ENCODE data around the gene PRKCE. TPM values are rescaled to one million over a fixed set of nuclear protein-coding genes. Genes with fewer than 3 reads are reported as not detected.

Gene PRKCE
- total RNA-seq, 1 experiment from 2014 or later, result 1.3 TPM

DNA sequence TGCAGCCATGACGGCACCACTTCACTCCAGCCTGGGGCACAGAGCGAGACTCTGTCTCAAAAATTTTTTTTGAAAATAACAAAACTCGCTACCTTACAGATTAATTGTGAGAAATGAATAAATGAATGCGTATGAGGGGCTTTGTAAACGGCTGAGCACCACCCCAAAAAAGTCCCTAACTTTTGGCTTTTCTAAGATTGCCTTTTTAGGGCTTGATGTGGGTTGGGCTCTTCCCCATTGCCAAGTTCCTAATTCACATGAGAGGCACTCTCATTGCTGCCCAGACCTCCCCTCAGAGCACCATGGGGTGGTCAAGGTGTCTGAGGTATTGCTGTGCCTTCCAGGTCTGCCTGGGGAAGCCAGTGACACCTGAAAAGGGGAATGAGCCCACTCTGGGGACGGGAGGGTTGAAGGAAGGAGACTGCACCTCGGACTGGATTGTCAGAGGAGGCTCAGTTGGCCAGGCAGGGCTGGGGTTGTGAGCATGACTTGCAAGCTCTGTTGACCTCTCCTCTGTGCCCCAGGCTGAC is 186.4 kb downstream of the PRKCE start:
- no peaks in the 10 kb centered on the region for H3K79me2 ChIP-seq (ENCODE audit: insufficient read depth, low read length)
- H3K23ac ChIP-seq (ENCODE audit: insufficient read length, low read depth, low read length), result no peak overlapping the region
- no peak overlapping the region for H2BK120ac ChIP-seq (ENCODE audit: low read depth, low read length, poor library complexity, severe bottlenecking)
- H4K91ac ChIP-seq (ENCODE audit: insufficient read length, low read depth, low read length), result no peak overlapping the region
- WGBS (ENCODE audit: extremely low coverage, insufficient read length, low lambda C conversion rate), result no CpG with 5 or more reads among the region's 7 CpGs
- no peaks in the 10 kb centered on the region for H3K9me3 Mint-ChIP-seq
- no peaks in the 10 kb centered on the region for H3K79me1 ChIP-seq (ENCODE audit: insufficient read depth, low read depth, low read length, poor library complexity, severe bottlenecking)
- no peaks in the 10 kb centered on the region for H4K20me1 ChIP-seq (ENCODE audit: control insufficient read depth, insufficient read depth, insufficient read length)
- no peak overlapping the region for H3K4ac ChIP-seq (ENCODE audit: low read depth, low read length)
- H2AFZ ChIP-seq (ENCODE audit: low read length), result no peak overlapping the region
- no peak overlapping the region for H2BK15ac ChIP-seq (ENCODE audit: low read depth, low read length)
- H3K18ac ChIP-seq (ENCODE audit: insufficient read length, low read depth, low read length), result no peak overlapping the region
- H3K4me1 ChIP-seq (ENCODE audit: insufficient read depth, low read length), result no peaks in the 10 kb centered on the region
- no peaks in the 10 kb centered on the region for H3K36me3 Mint-ChIP-seq (ENCODE audit: insufficient read depth in 1 of 3, low read depth in 3 of 3)
- no peak overlapping the region for H3K9ac ChIP-seq (ENCODE audit: extremely low read depth, insufficient read length, low read length)
- no peak overlapping the region for H3K56ac ChIP-seq (ENCODE audit: insufficient read length, low read depth, low read length)
- H2BK5ac ChIP-seq (ENCODE audit: insufficient read length, low read length), result no peak overlapping the region
- no peak overlapping the region for H3K4me3 Mint-ChIP-seq
- H3K4me1 Mint-ChIP-seq, result peaks cover 16 to 30% of the 10 kb centered on the region in 2 experiments
- H4K8ac ChIP-seq (replicated peaks; ENCODE audit: insufficient read length, low read depth, low read length), result no peak overlapping the region
- no peak overlapping the region for H2BK20ac ChIP-seq (ENCODE audit: low read depth, low read length, poor library complexity, severe bottlenecking)
- H2BK12ac ChIP-seq (ENCODE audit: insufficient read length, low read depth, low read length), result no peak overlapping the region
- H3K27ac Mint-ChIP-seq, result peak overlapping the region in 1 of 3 experiments; percentile 25; a peak in 1 of 7 replicates
- no peaks in the 10 kb centered on the region for H3K27me3 ChIP-seq (ENCODE audit: insufficient read depth, low read length)
- no peak for DNase-seq
- no peak overlapping the region for H4K5ac ChIP-seq (ENCODE audit: insufficient read length, low read depth, low read length)
- no peak overlapping the region for H3T11ph ChIP-seq (ENCODE audit: low read length)
- H3K14ac ChIP-seq (ENCODE audit: insufficient read depth, low read length), result no peak overlapping the region; the same call in 1 of the 2 replicates
- H3K23me2 ChIP-seq (ENCODE audit: insufficient read length, low read depth, low read length, poor library complexity, severe bottlenecking), result no peaks in the 10 kb centered on the region
- TF ChIP-seq, protein P1, sequence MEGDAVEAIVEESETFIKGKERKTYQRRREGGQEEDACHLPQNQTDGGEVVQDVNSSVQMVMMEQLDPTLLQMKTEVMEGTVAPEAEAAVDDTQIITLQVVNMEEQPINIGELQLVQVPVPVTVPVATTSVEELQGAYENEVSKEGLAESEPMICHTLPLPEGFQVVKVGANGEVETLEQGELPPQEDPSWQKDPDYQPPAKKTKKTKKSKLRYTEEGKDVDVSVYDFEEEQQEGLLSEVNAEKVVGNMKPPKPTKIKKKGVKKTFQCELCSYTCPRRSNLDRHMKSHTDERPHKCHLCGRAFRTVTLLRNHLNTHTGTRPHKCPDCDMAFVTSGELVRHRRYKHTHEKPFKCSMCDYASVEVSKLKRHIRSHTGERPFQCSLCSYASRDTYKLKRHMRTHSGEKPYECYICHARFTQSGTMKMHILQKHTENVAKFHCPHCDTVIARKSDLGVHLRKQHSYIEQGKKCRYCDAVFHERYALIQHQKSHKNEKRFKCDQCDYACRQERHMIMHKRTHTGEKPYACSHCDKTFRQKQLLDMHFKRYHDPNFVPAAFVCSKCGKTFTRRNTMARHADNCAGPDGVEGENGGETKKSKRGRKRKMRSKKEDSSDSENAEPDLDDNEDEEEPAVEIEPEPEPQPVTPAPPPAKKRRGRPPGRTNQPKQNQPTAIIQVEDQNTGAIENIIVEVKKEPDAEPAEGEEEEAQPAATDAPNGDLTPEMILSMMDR (conservative IDR thresholded peaks at IDR 0.05), result no peak
- H3K4me2 ChIP-seq (ENCODE audit: insufficient read depth, insufficient read length, low read length), result no peak overlapping the region
- H3K27me3 Mint-ChIP-seq (ENCODE audit: low read depth), result peaks cover 4% of the 10 kb centered on the region
- H3K9me3 ChIP-seq (ENCODE audit: control insufficient read depth, low read depth, low read length), result no peaks in the 10 kb centered on the region
- no peak overlapping the region for H2AK5ac ChIP-seq (ENCODE audit: insufficient read length, low read length)
- no peak overlapping the region for H3K27ac ChIP-seq (ENCODE audit: insufficient read length, low read depth, low read length)
